CD8-positive, alpha-beta memory T cell (primary cell): Measurements from ENCODE around the gene SPATA31C2. TPM values are rescaled to one million over a fixed set of nuclear protein-coding genes. Genes with fewer than 3 reads are reported as not detected.

Experiments used
- CTCF ChIA-PET: fragments of 350-600 bp; sonication (Branson Sonifier 250); formaldehyde crosslinking; loops from one replicate; lab custom pipeline; 2021; ENCODE audit warnings: antibody characterized with exemption; lab: Charles Lee
- POLR2A ChIA-PET: fragments of 350-600 bp; sonication (Branson Sonifier 250); formaldehyde crosslinking; loops from one replicate; lab custom pipeline; 2021; ENCODE audit warnings: antibody characterized with exemption; lab: Charles Lee
- DNase-seq, 5 donors: peaks; one replicate each; pipeline versions ENCODE4 v3.0.0 to v3.0.0-alpha.2; 2020 to 2022; ENCODE audit warnings: mixed read lengths in 1 of 5
- H3K27ac ChIP-seq: one replicate; pipeline ENCODE4 v1.7.0; 2013; ENCODE audit warnings: low read depth, mild to moderate bottlenecking, low read length, moderate library complexity
- H3K27me3 ChIP-seq: 2 replicates; pipeline ENCODE4 v1.7.0; 2013; ENCODE audit warnings: low read length, mild to moderate bottlenecking; ENCODE audit not compliant: insufficient read depth, poor library complexity, severe bottlenecking
- H3K36me3 ChIP-seq: 2 replicates; pipeline ENCODE4 v1.7.0; 2013; ENCODE audit warnings: mild to moderate bottlenecking, low read length, moderate library complexity; ENCODE audit not compliant: insufficient read depth
- H3K4me1 ChIP-seq: 2 replicates; pipeline ENCODE4 v1.7.0; 2013; ENCODE audit warnings: mild to moderate bottlenecking, low read length, moderate library complexity; ENCODE audit not compliant: insufficient read depth
- H3K4me3 ChIP-seq: 2 replicates; pipeline ENCODE4 v1.7.0; 2013; ENCODE audit warnings: mild to moderate bottlenecking, low read length
- H3K9me3 ChIP-seq: 2 replicates; pipeline ENCODE4 v1.7.0; 2013; ENCODE audit warnings: mild to moderate bottlenecking, low read length
- H3K27ac Mint-ChIP-seq, 8 donors: one replicate each; pipeline ENCODE4 v1.8.0; 2020 to 2021; ENCODE audit warnings: mixed read lengths in 8 of 8, mild to moderate bottlenecking in 6 of 8, inconsistent platforms in 3 of 8, moderate library complexity in 3 of 8
- H3K27me3 Mint-ChIP-seq, 2 donors: one replicate each; pipeline ENCODE4 v1.8.0; 2020 to 2021; ENCODE audit warnings: mixed read lengths in 2 of 2, mild to moderate bottlenecking in 1 of 2, moderate library complexity in 1 of 2
- H3K36me3 Mint-ChIP-seq, 3 donors: one replicate each; pipeline ENCODE4 v1.8.0; 2020 to 2021; ENCODE audit warnings: mixed read lengths in 3 of 3, inconsistent platforms in 1 of 3, mild to moderate bottlenecking in 1 of 3
- H3K4me1 Mint-ChIP-seq, 3 donors: one replicate each; pipeline ENCODE4 v1.8.0; 2020 to 2021; ENCODE audit warnings: mixed read lengths in 3 of 3, inconsistent platforms in 1 of 3, mild to moderate bottlenecking in 1 of 3
- H3K4me3 Mint-ChIP-seq, 7 donors: one replicate each; pipeline ENCODE4 v1.8.0; 2020 to 2021; ENCODE audit warnings: mixed read lengths in 7 of 7, mild to moderate bottlenecking in 6 of 7, moderate library complexity in 4 of 7, inconsistent platforms in 2 of 7
- H3K9me3 Mint-ChIP-seq, 5 donors: one replicate each; pipeline ENCODE4 v1.8.0; 2020 to 2022; ENCODE audit warnings: mixed read lengths in 5 of 5, mild to moderate bottlenecking in 3 of 5, moderate library complexity in 2 of 5, inconsistent platforms in 1 of 5
- polyA plus RNA-seq: library from polyadenylated mRNA; unstranded; fragments of 300-500 nt; fragmentation: Illumina TruSeq; gene quantifications from one replicate; pipeline ENCODE4 v1.2.3, GENCODE V29; 2021
- total RNA-seq, 2 experiments: library from RNA; stranded (reverse); gene quantifications; one replicate each; pipeline ENCODE4 v1.2.3, GENCODE V29; 2021

The SPATA31C2 gene
- total and polyA plus RNA-seq, 3 experiments from 2014 or later: not detected

DNA sequence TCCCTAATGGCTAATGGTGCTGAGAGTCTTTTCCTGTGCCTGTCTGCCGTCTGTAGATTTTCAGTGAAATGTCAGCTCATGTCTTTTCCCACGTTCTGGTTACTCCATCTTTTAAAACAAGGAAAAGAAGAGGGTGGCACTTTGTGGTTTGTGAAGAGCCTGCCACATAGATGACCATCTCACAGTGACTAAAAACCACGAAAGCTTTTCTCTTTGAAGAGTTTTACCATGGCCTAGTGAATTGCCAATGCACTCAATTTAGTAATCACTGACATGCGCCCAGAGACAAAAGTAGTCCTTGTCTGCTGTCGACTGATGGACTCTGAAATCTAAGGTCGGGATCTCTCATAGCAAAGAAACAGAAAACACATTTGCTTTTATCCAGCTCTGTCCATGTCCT is 50.4 kb downstream of the SPATA31C2 start:
- H3K27me3 ChIP-seq: no peaks in the 10 kb centered on the region
- H3K4me3 Mint-ChIP-seq: no peak overlapping the region
- H3K36me3 ChIP-seq: no peaks in the 10 kb centered on the region
- peaks cover 9 to 25% of the 10 kb centered on the region in 2 donors for H3K27me3 Mint-ChIP-seq
- H3K9me3 ChIP-seq: no peaks in the 10 kb centered on the region
- no peaks in the 10 kb centered on the region for H3K4me1 ChIP-seq
- ChIA-PET CTCF (no interaction called here), POLR2A (no interaction called here)
- H3K36me3 Mint-ChIP-seq: no peaks in the 10 kb centered on the region
- H3K4me3 ChIP-seq: no peak overlapping the region
- H3K27ac ChIP-seq: no peak overlapping the region
- DNase-seq: no peak
- H3K4me1 Mint-ChIP-seq: no peaks in the 10 kb centered on the region
- H3K9me3 Mint-ChIP-seq: no peaks in the 10 kb centered on the region
- no peak overlapping the region for H3K27ac Mint-ChIP-seq

DNA sequence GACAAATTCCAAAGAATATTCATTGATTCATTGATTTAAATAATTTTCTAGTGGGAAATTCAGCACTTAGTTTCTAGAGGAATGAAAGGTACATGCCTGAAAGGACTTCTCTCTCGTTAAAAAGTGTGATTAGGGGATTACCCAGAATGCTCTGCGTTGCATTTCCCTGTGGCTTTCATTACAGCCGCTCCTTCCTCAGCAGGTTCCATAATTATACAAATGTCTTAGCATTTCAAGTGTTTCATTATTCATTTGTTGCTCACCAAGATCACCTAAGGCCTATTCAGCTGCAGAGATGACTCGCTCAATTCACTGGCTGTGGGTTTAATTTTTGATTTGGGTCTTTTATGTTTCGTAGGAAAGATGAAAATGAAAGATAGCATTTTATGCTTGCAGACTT is 52.8 kb downstream of the SPATA31C2 start:
- Histone ChIP-seq H3K9me3 (no peaks in the 10 kb centered on the region), H3K27ac (no peak overlapping the region), H3K4me1 (no peaks in the 10 kb centered on the region), H3K36me3 (no peaks in the 10 kb centered on the region), H3K4me3 (no peak overlapping the region), H3K27me3 (no peaks in the 10 kb centered on the region)
- Mint-ChIP-seq H3K27ac (no peak overlapping the region), H3K9me3 (peaks cover 0 to 3% (median 0%) of the 10 kb centered on the region in 5 donors), H3K4me1 (no peaks in the 10 kb centered on the region), H3K4me3 (no peak overlapping the region), H3K36me3 (no peaks in the 10 kb centered on the region), H3K27me3 (peaks cover 9 to 23% of the 10 kb centered on the region in 2 donors)
- ChIA-PET POLR2A (no interaction called here), CTCF (no interaction called here)
- no peak for DNase-seq

DNA sequence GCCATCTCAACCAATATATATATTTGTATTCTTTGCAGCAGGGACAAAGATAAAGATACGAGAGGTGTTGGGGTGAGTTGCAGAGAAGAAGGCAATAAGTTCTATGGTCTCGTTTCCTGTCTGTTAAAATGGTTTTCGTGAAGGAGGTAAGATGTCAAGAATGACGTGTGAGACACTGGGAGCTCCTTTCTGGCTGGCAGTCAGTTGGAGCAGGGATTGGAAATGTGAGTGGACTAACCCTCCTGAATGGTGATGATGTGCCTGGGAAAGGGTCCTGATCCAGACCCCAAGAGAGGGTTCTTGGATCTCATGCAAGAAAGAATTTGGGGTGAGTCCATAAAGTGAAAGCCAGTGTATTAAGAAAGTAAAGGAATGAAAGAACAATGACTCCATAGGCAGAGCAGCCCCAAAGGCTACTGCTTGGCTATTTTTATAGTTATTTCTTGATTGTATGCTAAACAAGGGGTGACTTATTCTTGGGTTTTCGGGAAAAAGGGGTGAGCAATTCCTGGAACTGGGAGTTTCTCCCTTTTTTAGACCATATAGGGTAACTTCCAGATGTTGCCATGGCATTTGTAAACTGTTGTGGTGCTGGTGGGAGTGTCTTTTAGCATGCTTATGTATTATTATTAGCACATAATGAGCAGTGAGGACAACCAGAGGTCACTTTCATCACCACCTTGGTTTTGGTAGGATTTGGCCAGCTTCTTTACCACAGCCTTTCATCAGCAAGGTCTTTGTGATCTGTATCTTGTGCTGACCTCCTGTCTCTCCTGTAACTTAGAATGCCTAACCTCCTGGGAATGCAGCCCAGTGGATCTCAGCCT is 53.7 kb downstream of the SPATA31C2 start:
- Mint-ChIP-seq H3K36me3 (no peaks in the 10 kb centered on the region), H3K27ac (no peak overlapping the region), H3K9me3 (peaks cover 0 to 3% (median 0%) of the 10 kb centered on the region in 5 donors), H3K4me1 (no peaks in the 10 kb centered on the region), H3K27me3 (peaks cover 9 to 29% of the 10 kb centered on the region in 2 donors), H3K4me3 (no peak overlapping the region)
- CTCF ChIA-PET: no interaction called here
- Histone ChIP-seq H3K4me3 (no peak overlapping the region), H3K27me3 (no peaks in the 10 kb centered on the region), H3K4me1 (no peaks in the 10 kb centered on the region), H3K9me3 (no peaks in the 10 kb centered on the region), H3K27ac (no peak overlapping the region), H3K36me3 (no peaks in the 10 kb centered on the region)
- DNase-seq: no peak
- POLR2A ChIA-PET: no interaction called here

Other genes with a start within 250 kb of the SPATA31C2 start
- not detected for gene SPATA31C1, start 220.5 kb downstream of the SPATA31C2 start, total RNA-seq
- not detected for gene SPATA31C1, start 220.5 kb downstream of the SPATA31C2 start, polyA plus RNA-seq
- gene CDK20, start 163.9 kb downstream of the SPATA31C2 start, total RNA-seq: 1 to 10 TPM; 3.4 TPM
- 3.3 TPM for gene CDK20, start 163.9 kb downstream of the SPATA31C2 start, polyA plus RNA-seq
- gene SPIN1, start 250.0 kb upstream of the SPATA31C2 start, total RNA-seq: 10 to 100 TPM; 21.9 to 24.1 TPM
- gene SPIN1, start 250.0 kb upstream of the SPATA31C2 start, polyA plus RNA-seq: 22.9 TPM